OCI-LY7 (cell line): ENCODE results near the gene SCN5A. TPM values are rescaled to one million over a fixed set of nuclear protein-coding genes. Genes with fewer than 3 reads are reported as not detected.

ENCODE experiments used
- BruUV-seq: library from RNA; stranded (reverse); fragments of 400-500 nt; replicated peaks from 2 replicates; lab custom pipeline; 2021; lab: Mats Ljungman, UMichigan
- CTCF ChIA-PET: fragments of 300-600 bp; sonication (Branson Sonifier 250); formaldehyde crosslinking; loops from one replicate; lab custom pipeline; 2022; ENCODE audit warnings: antibody characterized with exemption; ENCODE audit not compliant: unreplicated experiment; lab: Charles Lee
- POLR2A ChIA-PET: fragments of 300-600 bp; sonication (Branson Sonifier 250); formaldehyde crosslinking; loops from one replicate; lab custom pipeline; 2022; ENCODE audit warnings: antibody characterized with exemption; lab: Charles Lee
- DNase-seq: peaks from one replicate; pipeline ENCODE4 v3.0.0-alpha.2; 2015; ENCODE audit warnings: low spot score
- H2AFZ ChIP-seq: fragments of 200-600 bp; sonication (generic), shearing (Covaris generic); 2 replicates; pipeline ENCODE4 v1.6.1; 2014; ENCODE audit warnings: mild to moderate bottlenecking, antibody characterized with exemption, low read length, moderate library complexity
- H3K27ac ChIP-seq: fragments of 200-600 bp; sonication (generic); 2 replicates; pipeline ENCODE4 v1.5.1; 2014; ENCODE audit warnings: mixed run types, low read depth, mild to moderate bottlenecking, moderate library complexity, low read length, inconsistent platforms; ENCODE audit not compliant: poor library complexity, severe bottlenecking
- H3K36me3 ChIP-seq: fragments of 200-600 bp; sonication (generic); 2 replicates; pipeline ENCODE4 v1.6.1; 2014; ENCODE audit warnings: mild to moderate bottlenecking, antibody characterized with exemption, low read length, moderate library complexity, mixed read lengths; ENCODE audit not compliant: insufficient read depth
- H3K4me1 ChIP-seq: fragments of 200-600 bp; sonication (generic); 2 replicates; pipeline ENCODE4 v1.5.1; 2014; ENCODE audit warnings: mild to moderate bottlenecking, low read length; ENCODE audit not compliant: insufficient read depth, poor library complexity, severe bottlenecking
- H3K4me2 ChIP-seq: fragments of 200-600 bp; sonication (generic); 2 replicates; pipeline ENCODE4 v1.6.1; 2014; ENCODE audit warnings: mild to moderate bottlenecking, low read length
- H3K4me3 ChIP-seq: fragments of 200-600 bp; sonication (generic); 2 replicates; pipeline ENCODE4 v1.5.1; 2014; ENCODE audit warnings: mild to moderate bottlenecking, low read depth, low read length; ENCODE audit not compliant: poor library complexity, severe bottlenecking
- H3K79me2 ChIP-seq: fragments of 200-600 bp; sonication (generic); 2 replicates; pipeline ENCODE4 v1.6.1; 2016; ENCODE audit warnings: low read depth, mild to moderate bottlenecking, low read length, moderate library complexity, mixed read lengths; ENCODE audit not compliant: insufficient read depth
- H3K9me2 ChIP-seq: fragments of 200-600 bp; sonication (generic); 2 replicates; pipeline ENCODE4 v1.6.1; 2016; ENCODE audit warnings: mild to moderate bottlenecking, low read length, mixed read lengths; ENCODE audit not compliant: insufficient read depth
- H3K9me3 ChIP-seq: fragments of 200-600 bp; sonication (generic); 2 replicates; pipeline ENCODE4 v1.6.1; 2014; ENCODE audit warnings: mild to moderate bottlenecking, mixed run types, low read length, mixed read lengths
- H4K20me1 ChIP-seq: fragments of 200-600 bp; sonication (generic); 2 replicates; pipeline ENCODE4 v1.6.1; 2014; ENCODE audit warnings: mild to moderate bottlenecking, antibody characterized with exemption, low read length, moderate library complexity, mixed read lengths; ENCODE audit not compliant: insufficient read depth
- CTCF ChIP-seq: fragments of 200-600 bp; sonication (generic); conservative IDR thresholded peaks from 2 replicates; pipeline ENCODE4 v1.5.1; 2014; ENCODE audit warnings: mild to moderate bottlenecking, antibody characterized with exemption, low read length, moderate library complexity, mixed read lengths
- EZH2phosphoT487 ChIP-seq: fragments of 200-600 bp; sonication (generic); IDR thresholded peaks from 2 replicates; pipeline ENCODE4 v1.6.1; 2018; ENCODE audit warnings: low read depth, borderline replicate concordance, mild to moderate bottlenecking, mixed run types, antibody characterized with exemption, low read length, moderate library complexity, mixed read lengths
- intact Hi-C: fragments of 100-400 bp; cut with micrococcal nuclease; formaldehyde crosslinking; loops from one replicate; pipeline ENCODE4 v1.10.0; 2022; ENCODE audit not compliant: unreplicated experiment
- total RNA-seq, 2 experiments: library from RNA; depleted of rRNA in 1 of 2; stranded (reverse); fragments of >200 nt in 1 of 2; shearing (Covaris generic) in 1 of 2; gene quantifications; 2 replicates each; pipeline ENCODE4 v1.2.3, GENCODE V29; 2014 to 2022

Gene SCN5A
- total RNA-seq, 2 experiments from 2014 or later, result not detected

- ChIA-PET POLR2A (no interaction called here), CTCF (no interaction called here)
- no TSS peak for BruUV-seq
- H3K4me1 ChIP-seq, result no peaks in the 10 kb centered on the region
- no peaks in the 10 kb centered on the region for H4K20me1 ChIP-seq
- TF ChIP-seq EZH2phosphoT487 (no peak), CTCF (no peak)
- no peaks in the 10 kb centered on the region for H3K9me2 ChIP-seq
- H3K36me3 ChIP-seq, result no peaks in the 10 kb centered on the region
- H3K79me2 ChIP-seq, result no peaks in the 10 kb centered on the region
- no peak overlapping the region for H3K4me3 ChIP-seq
- no peak overlapping the region for H2AFZ ChIP-seq
- H3K9me3 ChIP-seq, result no peaks in the 10 kb centered on the region
- H3K27ac ChIP-seq, result no peak overlapping the region
- intact Hi-C loops, result no loop called here
- H3K4me2 ChIP-seq, result no peak overlapping the region
- DNase-seq, result no peak
Measured at GRCh38 chr3:38617586-38617985, 31.9 kb downstream of the SCN5A start.

GRCh38 chr3:38617137-38617536 is 32.4 kb downstream of the SCN5A start:
- no TSS peak for BruUV-seq
- ChIA-PET CTCF (no interaction called here), POLR2A (no interaction called here)
- H4K20me1 ChIP-seq, result no peaks in the 10 kb centered on the region
- no peak overlapping the region for H3K27ac ChIP-seq
- no peaks in the 10 kb centered on the region for H3K36me3 ChIP-seq
- no peaks in the 10 kb centered on the region for H3K9me3 ChIP-seq
- TF ChIP-seq CTCF (no peak), EZH2phosphoT487 (no peak)
- DNase-seq, result no peak
- H3K4me2 ChIP-seq, result no peak overlapping the region
- intact Hi-C loops, result no loop called here
- no peaks in the 10 kb centered on the region for H3K79me2 ChIP-seq
- no peak overlapping the region for H3K4me3 ChIP-seq
- H2AFZ ChIP-seq, result no peak overlapping the region
- H3K4me1 ChIP-seq, result no peaks in the 10 kb centered on the region
- no peaks in the 10 kb centered on the region for H3K9me2 ChIP-seq

GRCh38 chr3:38616658-38617057 is 32.8 kb downstream of the SCN5A start:
- Histone ChIP-seq H4K20me1 (no peaks in the 10 kb centered on the region), H2AFZ (no peak overlapping the region), H3K79me2 (no peaks in the 10 kb centered on the region), H3K4me1 (no peaks in the 10 kb centered on the region), H3K4me3 (no peak overlapping the region), H3K4me2 (no peak overlapping the region), H3K9me2 (no peaks in the 10 kb centered on the region), H3K27ac (no peak overlapping the region), H3K36me3 (no peaks in the 10 kb centered on the region), H3K9me3 (no peaks in the 10 kb centered on the region)
- intact Hi-C loops, result no loop called here
- TF ChIP-seq EZH2phosphoT487 (no peak), CTCF (no peak)
- no TSS peak for BruUV-seq
- ChIA-PET CTCF (no interaction called here), POLR2A (no interaction called here)
- no peak for DNase-seq
